OCI-LY3 (cell line): ENCODE data around the gene A3GALT2.

ENCODE experiments used
- CTCF ChIP-seq: fragments of 200-600, 300-600 bp; sonication (generic); IDR thresholded peaks from 2 replicates; pipeline ENCODE4 v1.5.1; 2014; ENCODE audit warnings: antibody characterized with exemption, low read length, low read depth
- EZH2phosphoT487 ChIP-seq: fragments of 200-600 bp; shearing (Covaris generic); IDR thresholded peaks from 2 replicates; pipeline ENCODE4 v1.6.1; 2018; ENCODE audit warnings: antibody characterized with exemption, mixed run types, low read depth

DNA sequence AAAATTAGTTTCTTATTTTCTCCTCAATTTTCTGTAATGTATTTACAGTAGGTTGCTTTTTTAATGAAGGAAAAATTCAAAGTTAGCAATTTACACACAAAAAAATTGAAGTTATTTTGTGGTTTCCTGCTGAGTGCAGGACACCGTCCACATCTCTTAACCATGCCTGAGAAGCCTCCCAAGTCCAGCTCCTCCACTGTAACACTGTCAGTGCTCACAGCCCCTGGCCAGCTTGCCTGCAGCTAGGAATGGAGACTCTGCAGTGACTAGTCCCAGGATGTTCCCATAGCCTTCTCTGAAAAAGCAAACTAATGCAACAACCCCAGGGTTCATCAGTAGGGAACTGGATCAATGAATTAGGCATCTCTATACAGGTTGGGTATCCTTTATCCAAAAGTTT lies 3.5 kb downstream of the A3GALT2 start:
- TF ChIP-seq CTCF (no peak), EZH2phosphoT487 (no peak)
